Adrenal gland (tissue), 12 donors: ENCODE measurements around the gene TNFRSF19. TPM values are rescaled to one million over a fixed set of nuclear protein-coding genes. Genes with fewer than 3 reads are reported as not detected.

Source experiments
- DNase-seq, 7 donors: peaks; one replicate each; pipeline ENCODE4 v3.0.0-alpha.2; 2019 to 2020
- H3K27ac ChIP-seq, 5 donors: fragments of 200-600 bp; sonication (generic) in 4 of 5; 1 replicate in 3 of 5; 2 replicates in 2 of 5; pipeline versions ENCODE4 v1.5.1 to v1.8.0; 2016 to 2020; ENCODE audit warnings: mild to moderate bottlenecking in 1 of 5
- H3K27me3 ChIP-seq: fragments of 200-600 bp; 2 replicates; pipeline ENCODE4 v1.8.0; 2021
- H3K36me3 ChIP-seq, 2 donors: fragments of 200-600 bp; replicated peaks in 1 of 2; 1 replicate in 1 of 2; 2 replicates in 1 of 2; pipeline versions ENCODE4 v1.5.1 to v1.8.0; 2018 to 2022
- H3K4me1 ChIP-seq, 2 donors: fragments of 200-600 bp; replicated peaks in 1 of 2; 1 replicate in 1 of 2; 2 replicates in 1 of 2; pipeline versions ENCODE4 v1.5.1 to v1.8.0; 2018 to 2021
- H3K4me3 ChIP-seq, 4 donors: fragments of 200-600 bp; sonication (generic) in 3 of 4; one replicate each; pipeline ENCODE4 v1.5.1; 2016 to 2018
- H3K9me3 ChIP-seq, 3 donors: fragments of 200-600 bp; sonication (generic) in 1 of 3; replicated peaks in 1 of 3; 1 replicate in 2 of 3; 2 replicates in 1 of 3; pipeline versions ENCODE4 v1.5.1 to v1.8.0; 2016 to 2021
- POLR2A ChIP-seq, 2 donors: fragments of 450-650 bp; IDR thresholded peaks; one replicate each; pipeline ENCODE4 v1.6.1; 2017; ENCODE audit warnings: antibody characterized with exemption in 2 of 2, mild to moderate bottlenecking in 2 of 2, moderate library complexity in 1 of 2
- WGBS, 4 donors: extraction: QIAGEN DNeasy Blood & Tissue Kit in 2 of 4; methylation state at CpG; one replicate each; pipeline versions ENCODE4 v1.1.5 to v1.1.7; 2013 to 2017; 5-methylcytosine and 5-hydroxymethylcytosine counted together
- intact Hi-C, 2 donors: fragments of 100-400 bp; cut with DNase I; formaldehyde crosslinking; loops; one replicate each; pipeline versions ENCODE4 v1.14.1 to v1.15.0; 2022 to 2023
- polyA plus RNA-seq, 3 donors: library from polyadenylated mRNA; stranded (reverse); fragments of 200-250 nt in 2 of 3; fragments of 350-450 nt in 1 of 3; fragmentation: Illumina TruSeq in 1 of 3; extraction: RNeasy Lipid Tissue Mini Kit (QIAGEN cat#74804) in 1 of 3; gene quantifications; one replicate each; pipeline ENCODE4 v1.2.3, GENCODE V29; 2013 to 2014
- total RNA-seq, 9 donors: library from RNA; depleted of rRNA in 4 of 9; stranded (reverse); fragments of >200 nt in 4 of 9; fragments of 120-200 nt in 1 of 9; fragmentation: NEBNext Ultra II Directional in 1 of 9; extraction: Animal tissue kit (Norgen Biotek cat#: 25700) in 1 of 9; gene quantifications; one replicate each; pipeline versions ENCODE4 v1.1.0 to v1.2.4, GENCODE V29; 2013 to 2023
- TF ChIP-seq, protein P1 (sequence below), 6 experiments: fragments of 450-650 bp in 4 of 6; fragments of 200-600 bp in 2 of 6; sonication (generic) in 1 of 6; IDR thresholded peaks; 1 replicate in 5 of 6; 2 replicates in 1 of 6; pipeline versions ENCODE4 v1.5.1 to v1.8.0; 2016 to 2021; ENCODE audit warnings: antibody characterized with exemption in 6 of 6, mild to moderate bottlenecking in 2 of 6, moderate library complexity in 1 of 6
- donor health status: healthy with polysubstance abuse.
- donor health status: Bipolar disorder and iron deficiency.
- donor health status: DM: yes; HTN: yes; CAD: no.
- donor health status: DM: no; HTN: no; CAD: no.
- donor health status: DM: no; HTN: no; CAD: no.
- donor health status: DM: yes; HTN: yes; CAD: no.

TNFRSF19 gene
- total and polyA plus RNA-seq, 12 donors, result 0.88 to 6.7 (median 3.3) TPM

DNA sequence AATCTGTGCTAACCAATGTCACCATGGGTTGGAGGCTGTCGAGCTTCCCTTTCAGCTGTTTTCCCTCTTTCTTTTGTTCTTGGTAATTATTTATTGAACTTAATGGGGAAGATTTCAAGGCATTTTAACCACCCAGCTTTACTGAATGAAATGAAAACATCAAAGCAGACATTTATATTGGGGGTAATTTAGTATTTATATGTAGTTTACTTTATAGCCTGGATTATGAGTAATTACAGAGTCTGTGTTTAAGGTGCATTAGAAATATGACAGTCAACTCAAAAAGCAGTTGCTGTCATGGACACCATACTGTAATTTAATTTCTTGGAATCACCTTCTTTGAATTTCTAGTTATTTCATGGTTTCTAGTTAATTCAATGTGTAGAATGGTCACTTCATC, 42.0 kb downstream of the TNFRSF19 start:
- WGBS, 4 donors, result 88 to 100% (median 93%) methylated on average over 1 of the region's 1 CpG
- intact Hi-C loops, result no loop called here
- no peak for TF ChIP-seq POLR2A (IDR thresholded peaks at IDR 0.05)
- DNase-seq, result no peak
- no peaks in the 10 kb centered on the region for H3K27me3 ChIP-seq
- H3K36me3 ChIP-seq, result no peaks in the 10 kb centered on the region
- no peak overlapping the region for H3K27ac ChIP-seq
- no peak overlapping the region for H3K4me3 ChIP-seq
- H3K4me1 ChIP-seq, result peaks cover 7 to 29% of the 10 kb centered on the region in 2 donors
- no peaks in the 10 kb centered on the region for H3K9me3 ChIP-seq

DNA sequence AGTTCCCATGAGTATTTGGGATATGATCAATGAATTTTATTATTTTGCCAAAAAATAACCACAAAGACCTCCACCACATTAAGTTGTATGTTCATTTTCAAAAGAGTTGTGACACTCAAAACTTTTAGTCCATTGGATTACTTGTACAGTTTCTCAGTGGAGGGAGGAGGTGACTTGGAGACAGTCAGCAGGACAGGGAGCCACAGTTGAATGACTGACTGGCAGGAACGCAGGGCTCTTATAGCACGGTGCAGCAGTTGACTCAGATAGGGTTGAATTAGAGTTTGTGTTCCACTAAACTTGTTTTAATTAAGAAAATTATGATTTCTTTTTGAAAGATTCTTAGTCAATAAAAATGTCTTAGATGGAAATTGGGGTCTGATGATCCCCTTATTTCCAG, 42.5 kb downstream of the TNFRSF19 start:
- TF ChIP-seq, protein P1, sequence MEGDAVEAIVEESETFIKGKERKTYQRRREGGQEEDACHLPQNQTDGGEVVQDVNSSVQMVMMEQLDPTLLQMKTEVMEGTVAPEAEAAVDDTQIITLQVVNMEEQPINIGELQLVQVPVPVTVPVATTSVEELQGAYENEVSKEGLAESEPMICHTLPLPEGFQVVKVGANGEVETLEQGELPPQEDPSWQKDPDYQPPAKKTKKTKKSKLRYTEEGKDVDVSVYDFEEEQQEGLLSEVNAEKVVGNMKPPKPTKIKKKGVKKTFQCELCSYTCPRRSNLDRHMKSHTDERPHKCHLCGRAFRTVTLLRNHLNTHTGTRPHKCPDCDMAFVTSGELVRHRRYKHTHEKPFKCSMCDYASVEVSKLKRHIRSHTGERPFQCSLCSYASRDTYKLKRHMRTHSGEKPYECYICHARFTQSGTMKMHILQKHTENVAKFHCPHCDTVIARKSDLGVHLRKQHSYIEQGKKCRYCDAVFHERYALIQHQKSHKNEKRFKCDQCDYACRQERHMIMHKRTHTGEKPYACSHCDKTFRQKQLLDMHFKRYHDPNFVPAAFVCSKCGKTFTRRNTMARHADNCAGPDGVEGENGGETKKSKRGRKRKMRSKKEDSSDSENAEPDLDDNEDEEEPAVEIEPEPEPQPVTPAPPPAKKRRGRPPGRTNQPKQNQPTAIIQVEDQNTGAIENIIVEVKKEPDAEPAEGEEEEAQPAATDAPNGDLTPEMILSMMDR (IDR thresholded peaks at IDR 0.05), result no peak
- TF ChIP-seq POLR2A (IDR thresholded peaks at IDR 0.05), result no peak
- Histone ChIP-seq H3K4me3 (no peak overlapping the region), H3K27me3 (no peaks in the 10 kb centered on the region), H3K9me3 (no peaks in the 10 kb centered on the region), H3K36me3 (no peaks in the 10 kb centered on the region), H3K4me1 (peaks cover 7 to 29% of the 10 kb centered on the region in 2 donors), H3K27ac (no peak overlapping the region)
- no peak for DNase-seq
- WGBS, 4 donors, result 94 to 98% (median 97%) methylated on average over 2 of the region's 2 CpGs
- intact Hi-C loops, result no loop called here

DNA sequence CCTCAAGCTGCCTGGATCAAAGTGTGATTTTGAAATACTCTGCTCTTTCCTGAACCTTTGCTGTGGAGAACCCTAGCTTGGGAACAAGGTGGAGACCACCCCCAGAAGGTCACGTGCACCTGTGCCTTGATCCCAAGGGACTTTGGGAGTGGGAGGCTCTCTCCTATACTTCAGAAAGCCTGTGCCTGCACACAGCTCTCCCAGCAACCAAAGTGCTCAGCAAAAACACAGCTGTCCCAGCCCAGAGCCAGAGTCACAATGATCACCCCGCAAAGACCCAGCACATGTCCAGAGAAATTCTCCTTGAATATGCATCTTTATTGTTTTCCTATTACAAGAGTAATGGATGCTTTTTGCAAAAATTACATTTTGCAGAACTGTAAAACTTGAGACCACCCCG, 43.4 kb downstream of the TNFRSF19 start:
- no peak for DNase-seq
- H3K36me3 ChIP-seq, result no peaks in the 10 kb centered on the region
- H3K9me3 ChIP-seq, result no peaks in the 10 kb centered on the region
- H3K27ac ChIP-seq, result no peak overlapping the region
- peaks cover under 1 to 21% of the 10 kb centered on the region in 2 donors for H3K4me1 ChIP-seq
- intact Hi-C loops, result no loop called here
- TF ChIP-seq POLR2A (IDR thresholded peaks at IDR 0.05), result no peak
- TF ChIP-seq, protein P1 (IDR thresholded peaks at IDR 0.05), result no peak
- no peaks in the 10 kb centered on the region for H3K27me3 ChIP-seq
- no peak overlapping the region for H3K4me3 ChIP-seq
- WGBS, 4 donors, result 81 to 94% (median 87%) methylated on average over 3 of the region's 3 CpGs

DNA sequence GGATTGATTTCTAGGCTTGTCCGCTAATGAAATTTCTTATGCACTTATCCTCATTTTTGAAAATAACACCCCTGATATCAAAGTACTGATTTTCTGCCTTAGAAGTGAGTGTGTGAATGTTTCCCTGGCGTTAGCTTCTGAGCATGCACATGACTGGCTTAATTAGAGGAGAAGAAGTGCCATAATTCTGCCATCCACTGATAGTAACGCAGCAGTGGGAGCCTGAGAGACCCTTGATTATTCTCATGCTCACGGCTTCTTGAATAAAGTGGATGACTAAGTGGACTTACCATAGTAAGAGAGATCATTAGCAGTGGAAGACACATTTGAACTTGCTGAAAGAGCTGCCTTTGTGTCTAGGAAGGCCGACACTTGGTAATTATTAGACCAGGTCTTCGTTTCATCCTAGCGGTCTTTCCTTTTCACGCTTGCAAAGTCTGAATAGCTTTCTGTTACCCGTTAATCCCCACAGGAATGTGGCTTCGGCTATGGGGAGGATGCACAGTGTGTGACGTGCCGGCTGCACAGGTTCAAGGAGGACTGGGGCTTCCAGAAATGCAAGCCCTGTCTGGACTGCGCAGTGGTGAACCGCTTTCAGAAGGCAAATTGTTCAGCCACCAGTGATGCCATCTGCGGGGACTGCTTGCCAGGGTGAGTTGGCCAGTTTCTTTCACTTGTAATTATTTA, 45.3 kb downstream of the TNFRSF19 start:
- H3K9me3 ChIP-seq, result no peaks in the 10 kb centered on the region
- intact Hi-C loops, result no loop called here
- H3K36me3 ChIP-seq, result no peaks in the 10 kb centered on the region
- H3K4me1 ChIP-seq, result peaks cover 0 to 3% of the 10 kb centered on the region in 2 donors
- H3K27me3 ChIP-seq, result no peaks in the 10 kb centered on the region
- H3K27ac ChIP-seq, result no peak overlapping the region
- WGBS, 4 donors, result 93 to 94% (median 94%) methylated on average over 15 of the region's 15 CpGs
- no peak for DNase-seq
- no peak for TF ChIP-seq POLR2A (IDR thresholded peaks at IDR 0.05)
- TF ChIP-seq, protein P1 (IDR thresholded peaks at IDR 0.05), result no peak
- H3K4me3 ChIP-seq, result no peak overlapping the region

DNA sequence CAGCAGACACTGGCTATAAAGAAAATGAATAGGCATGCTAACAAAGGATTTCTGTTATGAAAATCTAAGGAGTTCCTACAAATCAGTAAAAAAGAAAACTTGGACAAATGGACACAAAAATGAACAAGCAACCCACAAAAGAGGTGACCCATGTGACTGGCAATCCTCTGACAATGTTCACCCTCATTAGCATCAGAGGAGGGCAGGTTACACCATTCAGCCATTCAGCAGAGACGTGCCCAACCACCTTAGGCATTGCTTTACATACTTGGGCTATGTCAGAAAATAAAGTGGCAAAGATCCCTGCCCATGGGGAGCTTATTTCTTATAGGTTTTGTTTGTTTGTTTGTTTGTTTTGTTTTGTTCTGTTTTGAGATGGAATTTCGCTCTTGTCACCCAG, 46.0 kb downstream of the TNFRSF19 start:
- Histone ChIP-seq H3K27ac (no peak overlapping the region), H3K4me1 (no peaks in the 10 kb centered on the region), H3K36me3 (no peaks in the 10 kb centered on the region), H3K9me3 (no peaks in the 10 kb centered on the region), H3K27me3 (no peaks in the 10 kb centered on the region), H3K4me3 (no peak overlapping the region)
- WGBS, 4 donors, result 90 to 93% (median 91%) methylated on average over 2 of the region's 2 CpGs
- DNase-seq, result no peak
- intact Hi-C loops, result no loop called here
- TF ChIP-seq, protein P1 (IDR thresholded peaks at IDR 0.05), result no peak
- TF ChIP-seq POLR2A (IDR thresholded peaks at IDR 0.05), result no peak
